Natural killer cell (primary cell): ENCODE results near the gene CEP72. TPM values are rescaled to one million over a fixed set of nuclear protein-coding genes. Genes with fewer than 3 reads are reported as not detected.

Experiments used
- ATAC-seq, 3 donors: fragments of 150-1000 bp in 2 of 3; fragments of 200-7000 bp in 1 of 3; cut with Tn5 transposase; 1 replicate in 1 of 3; 2 replicates in 2 of 3; pipeline ENCODE4 v1.10.0; 2021; ENCODE audit warnings: mild to moderate bottlenecking in 2 of 3, moderate library complexity in 2 of 3
- DNase-seq, 2 donors: peaks; one replicate each; pipeline versions ENCODE4 v3.0.0 to v3.0.0-alpha.2; 2013 to 2021; ENCODE audit warnings: mixed read lengths in 1 of 2
- H3K27ac ChIP-seq: one replicate; pipeline ENCODE4 v1.5.1; 2013; ENCODE audit warnings: mild to moderate bottlenecking, low read length
- H3K27me3 ChIP-seq: one replicate; pipeline ENCODE4 v1.6.1; 2013; ENCODE audit warnings: low read length; ENCODE audit not compliant: control insufficient read depth, insufficient read depth
- H3K36me3 ChIP-seq: one replicate; pipeline ENCODE4 v1.6.1; 2013; ENCODE audit warnings: low read length; ENCODE audit not compliant: control insufficient read depth, insufficient read depth
- H3K4me1 ChIP-seq: one replicate; pipeline ENCODE4 v1.6.1; 2013; ENCODE audit warnings: low read length; ENCODE audit not compliant: control insufficient read depth, insufficient read depth
- H3K4me3 ChIP-seq: one replicate; pipeline ENCODE4 v1.5.1; 2013; ENCODE audit warnings: low read length
- H3K9me3 ChIP-seq: one replicate; pipeline ENCODE4 v1.6.1; 2013; ENCODE audit warnings: low read length; ENCODE audit not compliant: control insufficient read depth, insufficient read depth
- H3K27ac Mint-ChIP-seq, 2 donors: one replicate each; pipeline ENCODE4 v1.8.0; 2022; ENCODE audit warnings: mild to moderate bottlenecking in 2 of 2, mixed read lengths in 2 of 2, moderate library complexity in 1 of 2
- H3K27me3 Mint-ChIP-seq, 2 donors: one replicate each; pipeline ENCODE4 v1.8.0; 2022; ENCODE audit warnings: low read depth in 2 of 2, mixed read lengths in 2 of 2
- H3K36me3 Mint-ChIP-seq: one replicate; pipeline ENCODE4 v1.8.0; 2022; ENCODE audit warnings: mixed read lengths
- H3K4me1 Mint-ChIP-seq, 2 donors: one replicate each; pipeline ENCODE4 v1.8.0; 2022; ENCODE audit warnings: mixed read lengths in 2 of 2
- H3K4me3 Mint-ChIP-seq: one replicate; pipeline ENCODE4 v1.8.0; 2022; ENCODE audit warnings: mild to moderate bottlenecking, moderate library complexity, mixed read lengths
- H3K9me3 Mint-ChIP-seq, 2 donors: one replicate each; pipeline ENCODE4 v1.8.0; 2022; ENCODE audit warnings: mixed read lengths in 2 of 2
- CTCF ChIP-seq: fragments of 200-600 bp; IDR thresholded peaks from one replicate; pipeline ENCODE4 v1.8.0; 2022; ENCODE audit warnings: antibody characterized with exemption
- WGBS: methylation state at CpG from one replicate; pipeline ENCODE4 v1.1.7; 2013; ENCODE audit warnings: missing lambda C conversion rate; ENCODE audit not compliant: insufficient coverage; 5-methylcytosine and 5-hydroxymethylcytosine counted together
- intact Hi-C: fragments of 100-400 bp; cut with micrococcal nuclease; formaldehyde crosslinking; loops from one replicate; pipeline ENCODE4 v1.14.2; 2022
- total RNA-seq, 4 donors: library from RNA; stranded (reverse); fragments of 120-200 nt in 1 of 4; gene quantifications; one replicate each; pipeline versions ENCODE4 v1.2.3 to v1.2.4, GENCODE V29; 2013 to 2022

CEP72 gene
- total RNA-seq, 3 donors from 2014 or later (not counting 1 experiment from before 2014, with no cell fraction given), result 12.2 to 15.1 (median 12.3) TPM

GRCh38 chr5:586751-587285, 25.3 kb upstream of the CEP72 start:
- H3K27me3 ChIP-seq, result peaks cover 5% of the 10 kb centered on the region
- WGBS, result 79% methylated on average over 9 of the region's 9 CpGs
- Mint-ChIP-seq H3K4me1 (peaks cover 0 to 8% of the 10 kb centered on the region in 2 donors), H3K4me3 (no peak overlapping the region), H3K27ac (no peak overlapping the region), H3K9me3 (peaks cover 0 to 3% of the 10 kb centered on the region in 2 donors), H3K36me3 (no peaks in the 10 kb centered on the region), H3K27me3 (peaks cover 12 to 13% of the 10 kb centered on the region in 2 donors)
- no peak overlapping the region for H3K4me3 ChIP-seq
- H3K27ac ChIP-seq, result no peak overlapping the region
- H3K4me1 ChIP-seq, result no peaks in the 10 kb centered on the region
- ATAC-seq (no peak), DNase-seq (no peak)
- TF ChIP-seq CTCF, result no peak
- no peaks in the 10 kb centered on the region for H3K9me3 ChIP-seq
- intact Hi-C loops, result no loop called here
- H3K36me3 ChIP-seq, result no peaks in the 10 kb centered on the region

- H3K27me3 Mint-ChIP-seq, result peaks cover 15 to 16% of the 10 kb centered on the region in 2 donors
- Histone ChIP-seq H3K4me3 (no peak overlapping the region), H3K36me3 (no peaks in the 10 kb centered on the region), H3K9me3 (no peaks in the 10 kb centered on the region), H3K27ac (no peak overlapping the region), H3K27me3 (peaks cover 5% of the 10 kb centered on the region), H3K4me1 (no peaks in the 10 kb centered on the region)
- no peak for TF ChIP-seq CTCF
- no peak overlapping the region for H3K4me3 Mint-ChIP-seq
- no peaks in the 10 kb centered on the region for H3K36me3 Mint-ChIP-seq
- DNase-seq, result no peak
- no peak overlapping the region for H3K27ac Mint-ChIP-seq
- intact Hi-C loops, result no loop called here
- 89% methylated on average over 4 of the region's 6 CpGs for WGBS
- ATAC-seq, result no peak
- H3K9me3 Mint-ChIP-seq, result peaks cover 0 to 3% of the 10 kb centered on the region in 2 donors
- peaks cover 0 to 8% of the 10 kb centered on the region in 2 donors for H3K4me1 Mint-ChIP-seq
Observed at GRCh38 chr5:587403-587802, 24.7 kb upstream of the CEP72 start.

GRCh38 chr5:588406-588995, 23.6 kb upstream of the CEP72 start:
- peaks cover 0 to 8% of the 10 kb centered on the region in 2 donors for H3K4me1 Mint-ChIP-seq
- H3K4me1 ChIP-seq, result no peaks in the 10 kb centered on the region
- intact Hi-C loops, result no loop called here

More at GRCh38 chr5:588406-588995, 23.6 kb upstream of the CEP72 start:
- H3K9me3 Mint-ChIP-seq, result peaks cover 0 to 2% of the 10 kb centered on the region in 2 donors
- WGBS, result 85% methylated on average over 11 of the region's 11 CpGs
- H3K27ac Mint-ChIP-seq, result no peak overlapping the region
- Histone ChIP-seq H3K27me3 (peaks cover 8% of the 10 kb centered on the region), H3K9me3 (no peaks in the 10 kb centered on the region), H3K4me3 (no peak overlapping the region), H3K36me3 (no peaks in the 10 kb centered on the region), H3K27ac (no peak overlapping the region)
- no peaks in the 10 kb centered on the region for H3K36me3 Mint-ChIP-seq
- no peak overlapping the region for H3K4me3 Mint-ChIP-seq
- DNase-seq (no peak), ATAC-seq (no peak)
- peaks cover 15 to 17% of the 10 kb centered on the region in 2 donors for H3K27me3 Mint-ChIP-seq
- no peak for TF ChIP-seq CTCF
